ENCODE data around the gene PPIE.

Gene PPIE

DNA sequence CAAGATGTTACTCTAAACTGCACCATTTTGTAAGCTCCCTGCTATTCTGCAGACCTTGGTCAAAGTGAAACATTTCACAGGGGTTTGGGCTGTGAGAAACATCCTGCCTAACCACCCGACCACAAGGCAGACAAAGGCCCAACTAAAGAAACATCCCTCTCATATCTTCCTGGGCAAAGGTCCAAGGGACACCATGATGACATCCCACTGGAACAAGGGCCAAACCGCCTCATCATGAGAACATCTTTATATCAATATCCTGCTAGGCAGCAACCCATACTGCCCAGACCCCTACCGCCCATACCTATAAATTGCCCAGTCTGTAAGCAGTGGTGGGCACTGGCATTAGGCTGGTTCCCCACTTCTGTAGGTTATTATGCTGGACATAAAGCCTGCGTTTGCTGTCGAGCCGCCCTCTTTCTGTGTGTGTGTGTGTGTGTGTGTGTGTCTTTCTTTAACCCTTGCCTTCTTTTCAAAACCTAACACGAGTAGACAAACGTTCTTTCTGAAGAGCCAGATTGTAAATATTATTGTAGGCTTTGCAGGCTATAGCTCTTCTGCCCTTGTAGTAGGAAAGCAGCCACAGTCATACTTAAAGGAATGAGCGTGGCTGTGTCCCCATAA is 1.0 kb upstream of the PPIE start:
- no peak overlapping the region for H3K4me3 ChIP-seq (ENCODE audit: control insufficient read depth, low read depth, low read length)
- DNase-seq (ENCODE audit: low read depth): peak; percentile 89
- TF ChIP-seq CTCF (conservative IDR thresholded peaks at IDR 0.05; ENCODE audit: control insufficient read depth, insufficient read depth, low read depth, low read length): no peak

DNA sequence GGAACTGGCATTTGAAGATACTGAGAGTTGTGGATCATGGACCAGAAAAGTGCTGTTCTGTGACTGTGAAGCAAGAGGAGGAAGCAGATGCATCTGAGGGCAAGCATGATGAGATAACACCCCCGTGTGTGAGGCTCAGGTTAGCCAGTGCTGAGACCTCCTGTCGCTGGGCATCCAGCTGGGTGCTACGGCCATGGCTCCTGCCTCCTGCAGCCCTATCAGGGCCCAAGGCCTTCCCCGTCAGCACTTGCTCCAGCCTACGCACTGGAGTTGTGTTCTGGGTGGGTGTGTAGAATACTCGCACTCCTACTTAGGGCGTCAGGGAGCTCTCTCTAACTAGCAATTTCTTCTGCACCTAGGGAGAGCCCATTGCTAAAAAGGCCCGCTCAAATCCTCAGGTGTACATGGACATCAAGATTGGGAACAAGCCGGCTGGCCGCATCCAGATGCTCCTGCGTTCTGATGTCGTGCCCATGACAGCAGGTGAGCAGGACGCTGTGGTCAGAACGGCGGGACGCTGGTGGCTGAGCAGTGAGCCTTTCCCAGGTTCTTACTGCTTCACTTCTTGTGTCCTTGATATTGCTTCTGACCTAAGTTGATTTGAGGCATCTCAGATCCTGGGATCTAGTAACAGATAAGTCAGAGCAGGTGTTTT is 6.5 kb downstream of the PPIE start:
- DNase-seq (ENCODE audit: low read depth): no peak
- no peak overlapping the region for H3K4me3 ChIP-seq (ENCODE audit: control insufficient read depth, low read depth, low read length)
- TF ChIP-seq CTCF (conservative IDR thresholded peaks at IDR 0.05; ENCODE audit: control insufficient read depth, insufficient read depth, low read depth, low read length): no peak

GRCh38 chr1:39751595-39751994 is 12.9 kb downstream of the PPIE start:
- TF ChIP-seq CTCF (conservative IDR thresholded peaks at IDR 0.05; ENCODE audit: control insufficient read depth, insufficient read depth, low read depth, low read length): no peak
- no peak overlapping the region for H3K4me3 ChIP-seq (ENCODE audit: control insufficient read depth, low read depth, low read length)
- no peak for DNase-seq (ENCODE audit: low read depth)

DNA sequence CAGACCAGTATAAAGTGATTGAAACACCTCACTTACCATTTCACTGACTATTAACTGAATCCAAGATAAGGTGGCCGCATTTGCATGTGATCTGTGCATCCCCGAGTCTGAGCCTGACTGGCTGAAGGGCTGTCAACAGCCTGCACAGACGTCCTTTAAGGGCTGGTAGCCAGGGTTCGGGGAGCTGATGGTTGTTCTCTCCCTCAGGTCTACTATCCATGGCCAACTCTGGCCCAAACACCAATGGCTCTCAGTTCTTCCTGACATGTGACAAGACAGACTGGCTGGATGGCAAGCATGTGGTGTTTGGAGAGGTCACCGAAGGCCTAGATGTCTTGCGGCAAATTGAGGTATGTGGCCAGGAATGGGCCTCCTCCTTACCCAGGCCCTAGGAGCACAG is 14.0 kb downstream of the PPIE start:
- no peak overlapping the region for H3K4me3 ChIP-seq (ENCODE audit: control insufficient read depth, low read depth, low read length)
- no peak for DNase-seq (ENCODE audit: low read depth)
- TF ChIP-seq CTCF (conservative IDR thresholded peaks at IDR 0.05; ENCODE audit: control insufficient read depth, insufficient read depth, low read depth, low read length): no peak

- TF ChIP-seq CTCF (conservative IDR thresholded peaks at IDR 0.05; ENCODE audit: control insufficient read depth, insufficient read depth, low read depth, low read length): no peak
- no peak overlapping the region for H3K4me3 ChIP-seq (ENCODE audit: control insufficient read depth, low read depth, low read length)
These were observed 14.7 kb downstream of the PPIE start for GRCh38 chr1:39753132-39754025.

DNA sequence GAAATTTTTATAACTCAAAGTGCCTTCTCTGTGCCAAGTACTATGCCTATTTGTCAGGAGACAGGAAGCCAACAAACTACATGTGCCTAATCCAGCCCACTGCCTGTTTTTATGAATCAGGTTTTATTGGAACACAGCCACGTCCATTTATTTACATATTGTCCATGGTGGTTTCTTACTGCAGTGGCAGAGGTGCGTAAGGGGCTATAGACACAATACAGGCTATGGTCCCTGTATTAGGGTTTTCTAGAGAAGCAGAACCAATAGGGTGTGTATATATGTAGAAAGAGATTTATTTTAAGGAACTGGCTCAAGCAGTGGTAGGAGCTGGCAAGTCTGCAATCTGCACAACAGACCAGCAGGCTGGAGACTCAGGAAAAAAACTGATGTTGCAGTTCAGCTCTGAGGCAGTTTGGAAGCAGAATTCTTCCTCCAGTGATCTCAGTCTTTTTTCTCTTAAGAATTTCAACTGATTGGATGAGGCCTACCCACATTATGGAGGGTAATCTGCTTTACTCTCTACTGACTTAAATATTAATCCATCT is 15.4 kb downstream of the PPIE start:
- no peak for TF ChIP-seq CTCF (conservative IDR thresholded peaks at IDR 0.05; ENCODE audit: control insufficient read depth, insufficient read depth, low read depth, low read length)
- H3K4me3 ChIP-seq (ENCODE audit: control insufficient read depth, low read depth, low read length): no peak overlapping the region
- DNase-seq (ENCODE audit: low read depth): peak; percentile 50

More at GRCh38 chr1:39753132-39754025, 14.7 kb downstream of the PPIE start:
- DNase-seq (ENCODE audit: low read depth): no peak
